ENCODE results near the gene SOCS6. TPM values are rescaled to one million over a fixed set of nuclear protein-coding genes. Genes with fewer than 3 reads are reported as not detected.
"Not testable (repeated sequence)": the region's sequence is repeated elsewhere in the genome, so short reads cannot be mapped to it uniquely, and the experiment has no call there.

Gene SOCS6
- total and polyA plus RNA-seq, 5 experiments from 2014 or later: 0.28 to 2.9 (median 1.2) TPM; not detected in 1

GRCh38 chr18:70354771-70355170, 65.9 kb downstream of the SOCS6 start:
- H3K9me3 Mint-ChIP-seq: peaks cover 0 to 26% (median 4%) of the 10 kb centered on the region in 9 donors
- peaks cover 0 to 3% (median 2%) of the 10 kb centered on the region in 3 donors for H3K36me3 Mint-ChIP-seq
- no peak overlapping the region for H3K4me3 Mint-ChIP-seq
- DNase-seq (no peak), ATAC-seq (no peak)
- POLR2A ChIA-PET: no interaction called here
- no peak overlapping the region for H3K27ac Mint-ChIP-seq
- H3K27me3 Mint-ChIP-seq: no peaks in the 10 kb centered on the region
- no peaks in the 10 kb centered on the region for H3K4me1 Mint-ChIP-seq

GRCh38 chr18:70355620-70356385, 67.0 kb downstream of the SOCS6 start:
- POLR2A ChIA-PET: no interaction called here
- no peaks in the 10 kb centered on the region for H3K27me3 Mint-ChIP-seq
- H3K4me1 Mint-ChIP-seq: no peaks in the 10 kb centered on the region
- DNase-seq (no peak), ATAC-seq (no peak)
- H3K36me3 Mint-ChIP-seq: peaks cover 0 to 3% (median 2%) of the 10 kb centered on the region in 3 donors
- no peak overlapping the region for H3K27ac Mint-ChIP-seq
- peaks cover 0 to 26% (median 4%) of the 10 kb centered on the region in 9 donors for H3K9me3 Mint-ChIP-seq
- no peak overlapping the region for H3K4me3 Mint-ChIP-seq

- H3K27me3 Mint-ChIP-seq, DNase-seq, H3K27ac Mint-ChIP-seq, H3K4me1 Mint-ChIP-seq, ATAC-seq, POLR2A ChIA-PET, H3K4me3 Mint-ChIP-seq, H3K36me3 Mint-ChIP-seq: not testable (repeated sequence)
- peaks cover 0 to 26% (median 4%) of the 10 kb centered on the region in 9 donors for H3K9me3 Mint-ChIP-seq
Observed at GRCh38 chr18:70358105-70358406, 69.2 kb downstream of the SOCS6 start.

- no peak overlapping the region for H3K4me3 Mint-ChIP-seq
Observed at GRCh38 chr18:70359071-70359470, 70.2 kb downstream of the SOCS6 start.

GRCh38 chr18:70362258-70362657, 73.4 kb downstream of the SOCS6 start:
- Mint-ChIP-seq H3K4me1 (no peaks in the 10 kb centered on the region), H3K36me3 (no peaks in the 10 kb centered on the region), H3K27me3 (peaks cover 0 to 2% (median 0%) of the 10 kb centered on the region in 5 donors), H3K4me3 (no peak overlapping the region), H3K27ac (no peak overlapping the region), H3K9me3 (peaks cover 0 to 10% (median 0%) of the 10 kb centered on the region in 9 donors)
- no peak for DNase-seq
- no peak for ATAC-seq
- POLR2A ChIA-PET: no interaction called here

More at GRCh38 chr18:70359071-70359470, 70.2 kb downstream of the SOCS6 start:
- H3K27ac Mint-ChIP-seq: no peak overlapping the region
- H3K27me3 Mint-ChIP-seq: no peaks in the 10 kb centered on the region
- DNase-seq (no peak), ATAC-seq (no peak)
- no peaks in the 10 kb centered on the region for H3K4me1 Mint-ChIP-seq
- POLR2A ChIA-PET: no interaction called here
- H3K9me3 Mint-ChIP-seq: peaks cover 0 to 16% (median 0%) of the 10 kb centered on the region in 9 donors
- H3K36me3 Mint-ChIP-seq: no peaks in the 10 kb centered on the region

- Mint-ChIP-seq H3K36me3 (no peaks in the 10 kb centered on the region), H3K27me3 (peaks cover under 1 to 12% (median 1%) of the 10 kb centered on the region in 5 donors), H3K4me1 (no peaks in the 10 kb centered on the region), H3K9me3 (peaks cover 0 to 3% (median 0%) of the 10 kb centered on the region in 9 donors), H3K4me3 (no peak overlapping the region), H3K27ac (no peak overlapping the region)
- ATAC-seq: no peak
- DNase-seq: no peak
- POLR2A ChIA-PET: no interaction called here
Observed at GRCh38 chr18:70363861-70364260, 75.0 kb downstream of the SOCS6 start.

GRCh38 chr18:70365361-70365760, 76.5 kb downstream of the SOCS6 start:
- Mint-ChIP-seq H3K4me1 (no peaks in the 10 kb centered on the region), H3K4me3 (no peak overlapping the region), H3K27ac (no peak overlapping the region), H3K27me3 (peaks cover 4 to 21% (median 8%) of the 10 kb centered on the region in 5 donors), H3K9me3 (no peaks in the 10 kb centered on the region), H3K36me3 (no peaks in the 10 kb centered on the region)
- no peak for ATAC-seq
- POLR2A ChIA-PET: no interaction called here
- no peak for DNase-seq

- peaks cover 6 to 29% (median 13%) of the 10 kb centered on the region in 5 donors for H3K27me3 Mint-ChIP-seq
- no peaks in the 10 kb centered on the region for H3K4me1 Mint-ChIP-seq
- no peaks in the 10 kb centered on the region for H3K9me3 Mint-ChIP-seq
- POLR2A ChIA-PET: no interaction called here
- no peak overlapping the region for H3K4me3 Mint-ChIP-seq
- H3K27ac Mint-ChIP-seq: no peak overlapping the region
- DNase-seq (no peak), ATAC-seq (no peak)
- H3K36me3 Mint-ChIP-seq: no peaks in the 10 kb centered on the region
Observed at GRCh38 chr18:70366174-70366573, 77.3 kb downstream of the SOCS6 start.

- Mint-ChIP-seq H3K27ac (no peak overlapping the region), H3K4me3 (no peak overlapping the region), H3K4me1 (no peaks in the 10 kb centered on the region), H3K9me3 (no peaks in the 10 kb centered on the region), H3K27me3 (peaks cover 6 to 31% (median 16%) of the 10 kb centered on the region in 5 donors), H3K36me3 (no peaks in the 10 kb centered on the region)
- POLR2A ChIA-PET: no interaction called here
- ATAC-seq (no peak), DNase-seq (no peak)
Observed at GRCh38 chr18:70366670-70367069, 77.8 kb downstream of the SOCS6 start.

- peaks cover 6 to 31% (median 16%) of the 10 kb centered on the region in 5 donors for H3K27me3 Mint-ChIP-seq
- H3K9me3 Mint-ChIP-seq, H3K4me3 Mint-ChIP-seq, POLR2A ChIA-PET, DNase-seq, H3K27ac Mint-ChIP-seq, H3K36me3 Mint-ChIP-seq, H3K4me1 Mint-ChIP-seq, ATAC-seq: not testable (repeated sequence)
Observed at GRCh38 chr18:70367344-70367743, 78.5 kb downstream of the SOCS6 start.

- Mint-ChIP-seq H3K4me1 (no peaks in the 10 kb centered on the region), H3K4me3 (no peak overlapping the region), H3K27ac (no peak overlapping the region), H3K9me3 (no peaks in the 10 kb centered on the region), H3K27me3 (peaks cover 6 to 31% (median 16%) of the 10 kb centered on the region in 5 donors), H3K36me3 (no peaks in the 10 kb centered on the region)
- DNase-seq (no peak), ATAC-seq (no peak)
- POLR2A ChIA-PET: no interaction called here
Observed at GRCh38 chr18:70368903-70369302, 80.1 kb downstream of the SOCS6 start.

- DNase-seq (no peak), ATAC-seq (no peak)
- peaks cover 6 to 31% (median 14%) of the 10 kb centered on the region in 5 donors for H3K27me3 Mint-ChIP-seq
- no peaks in the 10 kb centered on the region for H3K4me1 Mint-ChIP-seq
- H3K4me3 Mint-ChIP-seq: no peak overlapping the region
- no peaks in the 10 kb centered on the region for H3K36me3 Mint-ChIP-seq
- peaks cover 0 to 3% (median 0%) of the 10 kb centered on the region in 9 donors for H3K9me3 Mint-ChIP-seq
- H3K27ac Mint-ChIP-seq: no peak overlapping the region
- POLR2A ChIA-PET: no interaction called here
Observed at GRCh38 chr18:70370762-70371733, 82.2 kb downstream of the SOCS6 start.

GRCh38 chr18:70371908-70372307, 83.1 kb downstream of the SOCS6 start:
- H3K9me3 Mint-ChIP-seq: peaks cover 0 to 3% (median 0%) of the 10 kb centered on the region in 9 donors
- no peaks in the 10 kb centered on the region for H3K4me1 Mint-ChIP-seq
- POLR2A ChIA-PET: no interaction called here
- no peak overlapping the region for H3K4me3 Mint-ChIP-seq
- no peak overlapping the region for H3K27ac Mint-ChIP-seq
- no peaks in the 10 kb centered on the region for H3K36me3 Mint-ChIP-seq
- DNase-seq: no peak
- H3K27me3 Mint-ChIP-seq: peaks cover 6 to 31% (median 14%) of the 10 kb centered on the region in 5 donors
- ATAC-seq: no peak
